Heart left ventricle (tissue), 16 donors: ENCODE results near the gene VAV1. TPM values are rescaled to one million over a fixed set of nuclear protein-coding genes. Genes with fewer than 3 reads are reported as not detected.

Experiments used
- ATAC-seq, 4 donors: fragments of 200-7000 bp; cut with Tn5 transposase; one replicate each; pipeline ENCODE4 v1.9.1; 2020 to 2022; ENCODE audit warnings: moderate library complexity in 4 of 4, mild to moderate bottlenecking in 3 of 4, moderate number of reproducible peaks in 1 of 4
- DNase-seq, 5 donors: peaks; one replicate each; pipeline ENCODE4 v3.0.0-alpha.2; 2020
- H3K27ac ChIP-seq, 12 donors: fragments of 200-600 bp; sonication (generic) in 4 of 12; one replicate each; pipeline versions ENCODE4 v1.5.0 to v1.8.0; 2016 to 2022; ENCODE audit warnings: mild to moderate bottlenecking in 2 of 12
- H3K27me3 ChIP-seq, 9 donors: fragments of 200-600 bp; sonication (generic) in 2 of 9; one replicate each; pipeline versions ENCODE4 v1.5.1 to v1.8.0; 2016 to 2022; ENCODE audit warnings: mild to moderate bottlenecking in 3 of 9
- H3K36me3 ChIP-seq, 9 donors: fragments of 200-600 bp; sonication (generic) in 2 of 9; one replicate each; pipeline versions ENCODE4 v1.5.0 to v1.8.0; 2018 to 2022; ENCODE audit warnings: mild to moderate bottlenecking in 2 of 9
- H3K4me1 ChIP-seq, 12 donors: fragments of 200-600 bp; sonication (generic) in 4 of 12; one replicate each; pipeline versions ENCODE4 v1.5.0 to v1.8.0; 2016 to 2022; ENCODE audit warnings: mild to moderate bottlenecking in 3 of 12
- H3K4me3 ChIP-seq, 12 donors: fragments of 200-600 bp; sonication (generic) in 4 of 12; one replicate each; pipeline versions ENCODE4 v1.5.0 to v1.8.0; 2017 to 2022; ENCODE audit warnings: mild to moderate bottlenecking in 9 of 12, moderate library complexity in 4 of 12
- H3K9me3 ChIP-seq, 12 donors: fragments of 200-600 bp; sonication (generic) in 4 of 12; one replicate each; pipeline versions ENCODE4 v1.5.0 to v1.8.0; 2016 to 2022; ENCODE audit warnings: mild to moderate bottlenecking in 1 of 12
- CTCF ChIP-seq, 12 donors: fragments of 200-600 bp; sonication (generic) in 4 of 12; IDR thresholded peaks; one replicate each; pipeline versions ENCODE4 v1.5.0 to v1.8.0; 2018 to 2022; ENCODE audit warnings: antibody characterized with exemption in 12 of 12, mild to moderate bottlenecking in 5 of 12
- POLR2A ChIP-seq, 2 donors: fragments of 450-650 bp; IDR thresholded peaks; one replicate each; pipeline ENCODE4 v1.6.1; 2017; ENCODE audit warnings: antibody characterized with exemption in 2 of 2, mild to moderate bottlenecking in 2 of 2, moderate library complexity in 2 of 2
- WGBS, 4 donors: extraction: QIAGEN DNeasy Blood & Tissue Kit in 2 of 4; methylation state at CpG; one replicate each; pipeline versions ENCODE4 v1.1.5 to v1.1.7; 2013 to 2018; 5-methylcytosine and 5-hydroxymethylcytosine counted together
- intact Hi-C, 10 donors: fragments of 100-400 bp; cut with DNase I; formaldehyde crosslinking; loops; one replicate each; pipeline versions ENCODE4 v1.11.1 to v1.14.2; 2022
- polyA plus RNA-seq, 2 donors: library from polyadenylated mRNA; stranded (reverse); fragments of 200-250 nt; gene quantifications; one replicate each; pipeline ENCODE4 v1.2.3, GENCODE V29; 2013
- total RNA-seq, 9 donors: library from RNA; depleted of rRNA in 2 of 9; stranded (reverse); fragments of >200 nt in 2 of 9; fragmentation: NEBNext Ultra II Directional in 3 of 9; extraction: Animal tissue kit (Norgen Biotek cat#: 25700) in 3 of 9; gene quantifications; one replicate each; pipeline versions ENCODE4 v1.1.0 to v1.2.4, GENCODE V29; 2016 to 2023
- donor health status: ischemic (EF 13 %, LVEDD 7.1; RV severe dilation, severe dysfunction).
- donor health status: healthy with polysubstance abuse.
- donor health status: DM: no; HTN: yes; CAD: no.
- donor health status: DM: no; HTN: no; CAD: no.
- donor health status: ischemic (EF 25% LVEDD 6.9; RV normal size, moderate dysfunction).
- donor health status: ischemic (EF 25% LVEDD 5.7; RV mildly dilated, moderate dysfunction).
- donor health status: healthy.
- donor health status: DM: yes; HTN: yes; CAD: no.
- donor health status: ischemic (EF 35%, LVEDD 5.7; RV mildly dilated, moderate dysfunction).
- donor health status: nonischemic (EF 11% LVEDD 7.7; RV severe dilation, severe dysfunction).
- donor health status: DM: yes; HTN: yes; CAD: no.
- donor health status: PGD.
- donor health status: ischemic (EF 29% LVEDD 5.4; RV normal size, mild dysfunction).
- donor health status: nonischemic (EF 23%, LVEDD 6.1; RV moderate dilation, normal function).

VAV1 gene
- total and polyA plus RNA-seq, 11 donors, result 0.69 to 25.6 (median 1.2) TPM

- H3K27me3 ChIP-seq, result peaks cover 0 to 6% (median 0%) of the 10 kb centered on the region in 9 donors
- TF ChIP-seq POLR2A (IDR thresholded peaks at IDR 0.05) (no peak), CTCF (IDR thresholded peaks at IDR 0.05) (no peak)
- H3K4me1 ChIP-seq, result peaks cover 0 to 27% (median 0%) of the 10 kb centered on the region in 12 donors
- WGBS, 4 donors, result 70 to 77% (median 71%) methylated on average over 7 of the region's 7 CpGs
- intact Hi-C loops, result no loop called here
- no peak overlapping the region for H3K4me3 ChIP-seq
- H3K27ac ChIP-seq, result peak overlapping the region in 1 of 12 donors; percentile 73
- no peaks in the 10 kb centered on the region for H3K36me3 ChIP-seq
- DNase-seq, result no peak
- no peak for ATAC-seq
- peaks cover 0 to 21% (median 1%) of the 10 kb centered on the region in 12 donors for H3K9me3 ChIP-seq
Observed at GRCh38 chr19:6886277-6886897, 113.9 kb downstream of the VAV1 start.

GRCh38 chr19:6887316-6887715 lies 114.8 kb downstream of the VAV1 start, which contains the start of gene ADGRE1:
Gene ADGRE1 (plus strand): TSS chr19:6887579. CDS start chr19:6887609, 30 bp downstream.
- intact Hi-C loops, result no loop called here
- peak in 1 of 4 donors; percentile 39 for ATAC-seq
- TF ChIP-seq POLR2A (IDR thresholded peaks at IDR 0.05), result no peak
- TF ChIP-seq CTCF (IDR thresholded peaks at IDR 0.05), result no peak

GRCh38 chr19:6888967-6889366 lies 116.5 kb downstream of the VAV1 start:
- intact Hi-C loops, result no loop called here
- peaks cover 0 to 11% (median 3%) of the 10 kb centered on the region in 9 donors for H3K27me3 ChIP-seq
- peak overlapping the region in 1 of 12 donors; percentile 23 for H3K4me3 ChIP-seq
- H3K9me3 ChIP-seq, result peaks cover 0 to 21% (median 1%) of the 10 kb centered on the region in 12 donors
- TF ChIP-seq CTCF (IDR thresholded peaks at IDR 0.05) (no peak), POLR2A (IDR thresholded peaks at IDR 0.05) (no peak)
- peaks cover 0 to 38% (median 0%) of the 10 kb centered on the region in 12 donors for H3K4me1 ChIP-seq
- 90 to 94% (median 92%) methylated on average over 2 of the region's 2 CpGs for WGBS, 4 donors
- H3K27ac ChIP-seq, result no peak overlapping the region
- no peaks in the 10 kb centered on the region for H3K36me3 ChIP-seq
- DNase-seq (no peak), ATAC-seq (no peak)

More at GRCh38 chr19:6887316-6887715, 114.8 kb downstream of the VAV1 start, which contains the start of gene ADGRE1:
- peak in 2 of 5 donors; percentile 32 to 33 for DNase-seq
- no peaks in the 10 kb centered on the region for H3K36me3 ChIP-seq
- H3K27me3 ChIP-seq, result peaks cover 0 to 4% (median 3%) of the 10 kb centered on the region in 9 donors
- H3K27ac ChIP-seq, result peak within 1 kb of the TSS in 1 of 12 donors; percentile 73
- 63 to 71% (median 70%) methylated on average over 4 of the region's 4 CpGs for WGBS, 4 donors
- peaks cover 0 to 21% (median 1%) of the 10 kb centered on the region in 12 donors for H3K9me3 ChIP-seq
- peaks cover 0 to 29% (median 0%) of the 10 kb centered on the region in 12 donors for H3K4me1 ChIP-seq
- peak within 1 kb of the TSS in 1 of 12 donors; percentile 38 for H3K4me3 ChIP-seq

- intact Hi-C loops, result no loop called here
- peaks cover 0 to 16% (median 3%) of the 10 kb centered on the region in 9 donors for H3K27me3 ChIP-seq
- TF ChIP-seq CTCF (IDR thresholded peaks at IDR 0.05) (no peak), POLR2A (IDR thresholded peaks at IDR 0.05) (no peak)
- peak overlapping the region in 1 of 12 donors; percentile 80 for H3K27ac ChIP-seq
- peaks cover 0 to 29% (median 3%) of the 10 kb centered on the region in 12 donors for H3K9me3 ChIP-seq
- H3K4me1 ChIP-seq, result peaks cover 0 to 39% (median 0%) of the 10 kb centered on the region in 12 donors
- no peaks in the 10 kb centered on the region for H3K36me3 ChIP-seq
- ATAC-seq (no peak), DNase-seq (no peak)
- 43 to 63% (median 50%) methylated on average over 3 of the region's 3 CpGs for WGBS, 4 donors
- H3K4me3 ChIP-seq, result no peak overlapping the region
Observed at GRCh38 chr19:6890401-6890913, 117.9 kb downstream of the VAV1 start.
